Fibroblast of upper back skin (primary cell): Measurements from ENCODE around the gene ASB9.
"Not testable (repeated sequence)": the region's sequence is repeated elsewhere in the genome, so short reads cannot be mapped to it uniquely, and the experiment has no call there.

ENCODE experiments used
- DNase-seq: peaks from one replicate; pipeline ENCODE4 v3.0.0-alpha.2; 2013

ASB9 gene

DNA sequence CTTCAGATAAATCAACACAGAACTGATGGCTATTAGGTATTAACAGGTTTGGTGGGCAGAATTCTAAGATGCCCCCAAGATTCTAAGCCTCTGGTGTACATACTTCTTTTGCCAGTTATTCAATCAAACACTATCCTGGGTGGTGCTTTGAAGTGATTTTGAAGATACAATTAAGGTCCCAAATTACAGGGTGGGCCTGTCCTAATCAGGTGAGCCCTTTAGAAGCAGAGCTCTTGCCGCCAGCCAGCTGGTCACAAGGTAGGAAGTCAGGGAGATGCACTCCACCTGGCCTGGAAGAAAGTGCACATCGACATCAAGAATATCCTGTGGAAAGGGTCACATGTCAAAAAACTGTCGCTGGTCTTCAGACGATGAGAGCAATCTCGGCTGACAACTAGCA lies 29.5 kb downstream of the ASB9 start:
- DNase-seq, result no peak

DNA sequence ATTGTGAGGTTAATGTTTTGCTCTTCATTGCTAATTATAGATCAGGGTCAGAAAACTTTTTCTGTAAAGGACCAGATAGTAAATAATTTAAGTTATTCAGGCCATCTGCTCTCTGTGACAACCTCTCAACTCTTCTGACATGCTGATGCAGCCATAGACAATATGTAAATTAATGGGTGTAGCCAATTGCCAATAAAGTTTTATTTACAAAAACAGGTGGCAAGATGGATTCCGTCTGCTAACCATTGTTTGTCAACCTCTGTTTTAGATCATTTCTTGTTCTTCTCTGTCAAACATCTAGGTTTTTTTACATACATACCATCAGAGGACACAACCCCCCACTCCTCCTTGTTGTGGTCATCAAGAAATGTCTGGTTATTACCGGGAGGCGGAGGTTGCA lies 33.7 kb downstream of the ASB9 start:
- no peak for DNase-seq

DNA sequence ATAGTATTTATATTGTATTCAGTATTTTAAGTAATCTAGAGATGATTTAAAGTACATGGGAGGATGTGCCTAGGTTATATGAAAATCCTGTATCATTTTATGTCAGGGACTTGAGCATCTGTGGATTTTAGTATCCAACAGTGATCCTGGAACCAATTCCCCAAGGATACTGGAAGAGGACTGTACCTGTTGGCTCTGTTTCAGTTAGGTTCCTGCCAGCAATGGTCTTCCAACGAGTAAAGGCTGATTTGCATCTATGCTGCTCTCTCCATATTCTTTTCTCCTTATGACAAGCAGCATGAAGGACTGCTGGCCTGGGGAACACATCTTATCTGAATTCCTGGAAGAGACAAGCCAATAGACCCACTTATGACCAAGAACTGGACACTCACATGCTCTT lies 34.9 kb downstream of the ASB9 start:
- DNase-seq, result no peak

DNA sequence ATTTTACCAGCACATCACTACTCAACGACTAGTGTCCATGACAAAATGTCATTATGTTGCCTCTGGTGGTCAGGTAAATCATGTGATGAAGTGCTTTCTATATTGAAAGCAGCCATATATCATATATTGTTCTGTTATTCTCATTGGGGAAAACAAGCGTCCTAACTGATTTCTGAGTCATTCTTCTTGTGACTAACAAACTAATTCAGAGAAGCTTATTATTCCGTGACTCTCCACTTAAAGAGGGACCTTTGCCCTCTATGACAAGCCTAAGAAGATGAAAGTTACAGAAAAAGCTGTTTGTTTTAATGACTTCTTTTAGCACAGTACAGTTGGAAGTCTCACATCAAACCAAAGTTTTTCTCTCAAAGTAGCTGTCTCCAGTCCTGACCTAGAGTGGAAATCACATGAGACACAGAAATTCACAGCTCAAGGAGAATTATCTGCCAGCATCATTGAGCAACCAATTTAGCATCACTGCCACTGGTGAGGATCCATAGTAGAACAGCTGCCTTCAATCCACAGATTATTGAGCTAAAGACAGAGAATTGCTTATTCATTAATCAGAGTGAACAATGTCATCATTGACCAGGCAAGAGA lies 36.4 kb downstream of the ASB9 start:
- no peak for DNase-seq

DNA sequence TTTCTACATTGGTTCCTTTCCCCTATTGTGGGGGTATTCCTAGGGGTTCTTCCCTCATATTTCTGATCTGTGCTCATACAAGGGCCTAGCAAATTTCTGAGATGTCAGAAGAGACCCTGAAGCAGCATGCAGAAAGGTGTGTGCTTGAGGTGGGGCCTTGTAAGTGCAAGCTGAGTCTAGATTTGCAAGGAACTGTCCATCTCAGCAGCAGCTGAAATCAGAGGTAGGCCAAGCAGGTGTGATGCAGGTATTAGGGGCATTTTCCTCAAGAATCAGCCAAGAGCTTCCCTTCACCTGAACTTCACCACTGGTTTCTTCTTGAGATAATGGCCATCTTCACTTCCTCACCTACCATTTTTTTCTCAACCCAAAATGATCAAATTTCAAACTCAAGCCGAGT lies 45.1 kb downstream of the ASB9 start:
- no peak for DNase-seq

DNA sequence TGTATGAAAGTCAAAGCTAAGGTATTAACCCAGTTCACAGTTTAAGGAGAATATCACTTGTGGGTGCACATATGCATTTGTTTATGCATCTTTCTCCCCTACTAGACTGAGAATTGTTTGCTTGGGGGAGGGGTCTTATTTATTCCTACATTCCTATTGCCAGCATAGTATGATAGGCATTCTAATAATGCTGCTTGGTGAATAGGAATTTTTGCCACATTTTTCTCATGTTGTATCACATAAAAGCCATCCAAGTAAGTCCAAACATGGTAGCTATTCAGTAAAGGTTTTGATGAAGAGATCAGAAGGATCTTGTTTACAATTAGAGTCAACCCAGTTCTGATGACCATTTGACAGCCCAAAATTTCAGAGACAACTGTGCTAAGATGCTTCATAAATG lies 48.6 kb downstream of the ASB9 start:
- peak; percentile 7 for DNase-seq

DNA sequence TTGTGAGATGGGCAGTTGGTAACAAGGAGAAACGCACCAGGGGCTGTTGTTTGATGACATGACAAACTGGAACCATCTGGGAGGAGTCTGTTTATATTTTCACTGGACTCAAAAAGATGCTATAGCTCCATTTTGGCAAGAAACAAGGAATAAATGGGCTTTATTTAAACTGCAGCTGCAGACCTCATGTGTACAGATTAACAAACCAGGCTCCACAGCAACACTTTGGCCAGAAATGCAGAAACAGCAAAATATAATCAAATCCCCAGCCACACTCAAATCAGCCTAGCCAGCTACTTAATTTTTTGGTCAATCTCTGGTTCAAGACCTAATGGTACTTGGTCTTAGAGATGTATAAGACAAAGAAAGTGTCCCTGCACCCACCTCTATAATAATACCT lies 52.7 kb downstream of the ASB9 start:
- DNase-seq, result no peak

DNA sequence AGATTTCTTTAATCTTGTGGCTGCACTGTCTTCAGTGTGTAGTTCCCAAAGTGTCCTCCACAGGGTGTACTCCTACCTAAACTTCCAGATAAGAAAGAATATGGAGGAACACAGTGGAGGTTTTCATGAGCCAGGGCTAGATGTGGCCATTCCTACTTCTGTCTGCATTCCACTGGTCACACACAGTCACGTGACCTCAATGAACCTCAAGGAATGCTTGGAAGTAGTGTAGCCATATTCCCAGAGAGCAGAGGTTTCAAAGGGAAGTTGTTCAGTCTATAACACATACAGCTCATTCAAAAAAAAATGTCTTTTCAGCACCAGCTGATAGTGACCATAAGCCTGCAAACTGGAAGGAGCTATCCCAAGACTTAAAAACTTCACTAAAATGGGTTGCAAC lies 53.6 kb downstream of the ASB9 start:
- no peak for DNase-seq

DNA sequence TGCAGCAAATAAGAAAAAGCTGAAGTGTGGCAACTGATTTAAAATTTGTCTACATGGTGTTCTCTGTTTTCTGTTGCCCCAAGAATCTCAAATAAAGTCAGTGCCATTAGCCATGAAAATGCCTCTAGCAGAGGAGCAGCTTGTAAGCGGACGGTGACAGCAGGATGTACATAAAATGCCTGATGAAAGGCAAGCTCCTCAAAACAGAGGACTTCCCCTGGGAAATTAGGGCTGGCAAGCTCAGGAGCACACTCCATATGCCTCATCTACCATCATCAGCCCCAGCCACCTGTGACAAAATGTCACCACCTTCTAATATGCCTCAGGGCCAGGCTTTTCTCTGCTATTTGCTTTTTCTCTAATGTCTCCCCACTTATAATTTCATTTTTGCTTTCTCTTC lies 54.5 kb downstream of the ASB9 start:
- no peak for DNase-seq

DNA sequence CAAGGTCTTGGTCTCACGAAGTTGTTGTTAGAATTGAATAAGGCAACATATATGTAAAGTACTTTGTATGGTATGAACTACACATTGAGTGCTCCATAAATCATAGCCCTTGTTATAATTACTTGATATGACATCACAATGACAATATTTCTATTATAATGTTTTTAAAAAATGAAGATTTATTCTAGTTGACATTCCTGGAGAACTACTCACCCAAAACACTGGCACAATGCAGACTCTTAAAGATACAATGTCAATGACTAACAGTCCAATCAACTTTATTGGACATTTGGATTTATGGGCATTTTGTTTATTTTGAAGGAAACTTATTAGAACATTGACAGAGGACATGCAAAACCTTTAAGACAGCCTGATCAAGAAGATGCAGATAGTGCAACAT lies 55.3 kb downstream of the ASB9 start:
- DNase-seq, result no peak

DNA sequence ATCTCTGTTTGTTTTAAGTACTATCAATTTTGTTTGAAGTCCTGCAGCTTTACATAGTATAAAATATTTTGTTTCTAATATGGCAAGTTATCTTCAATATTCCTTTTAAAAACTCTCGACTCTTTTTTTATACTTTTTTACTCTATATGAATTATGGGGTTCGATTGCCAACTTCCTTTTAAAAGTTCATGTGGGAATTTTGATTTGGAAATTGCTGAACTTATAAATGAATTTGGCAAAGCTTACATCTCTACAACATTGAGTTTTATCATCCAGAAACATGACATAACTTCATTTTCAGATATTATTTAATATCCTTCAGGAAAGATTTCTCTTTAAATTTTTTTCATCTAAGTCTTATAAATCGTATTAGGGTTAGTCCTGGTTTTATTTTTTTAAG lies 60.8 kb downstream of the ASB9 start:
- no peak for DNase-seq

DNA sequence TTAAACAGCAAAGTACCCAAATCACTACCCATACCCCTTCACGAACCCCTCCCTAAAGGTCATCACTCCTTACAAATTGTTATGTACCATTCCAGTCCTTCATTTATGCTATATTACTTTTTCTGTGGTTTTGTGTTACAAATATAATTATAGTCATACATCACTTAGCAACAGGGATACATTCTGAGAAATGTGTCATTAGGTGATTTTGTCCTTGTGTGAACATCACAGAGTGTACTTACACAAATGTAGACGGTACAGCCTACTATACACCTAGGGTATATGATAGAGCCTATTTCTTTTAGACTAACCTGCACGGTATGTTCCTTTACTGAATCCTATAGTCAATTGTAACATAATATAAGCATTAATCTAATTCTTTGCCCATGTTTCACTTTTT lies 61.9 kb downstream of the ASB9 start:
- no peak for DNase-seq

DNA sequence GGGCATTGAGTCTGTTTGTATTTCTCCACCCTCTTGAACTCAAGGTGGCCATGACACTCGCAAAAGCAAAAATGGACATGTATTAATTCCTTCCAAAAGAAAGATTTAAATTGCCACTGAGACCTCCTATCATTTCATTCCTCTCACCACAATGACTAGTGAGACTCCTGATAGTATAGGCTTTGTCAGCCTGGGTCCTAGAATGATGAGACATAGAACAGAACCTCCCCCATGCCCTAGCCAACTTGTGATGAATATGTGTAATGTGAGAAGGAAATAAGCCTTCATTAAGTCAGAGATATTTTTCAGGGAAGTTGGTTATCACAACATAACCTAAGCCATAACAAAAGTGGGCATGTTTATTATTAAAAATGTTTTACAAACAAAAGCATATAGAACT lies 62.5 kb downstream of the ASB9 start:
- no peak for DNase-seq

DNA sequence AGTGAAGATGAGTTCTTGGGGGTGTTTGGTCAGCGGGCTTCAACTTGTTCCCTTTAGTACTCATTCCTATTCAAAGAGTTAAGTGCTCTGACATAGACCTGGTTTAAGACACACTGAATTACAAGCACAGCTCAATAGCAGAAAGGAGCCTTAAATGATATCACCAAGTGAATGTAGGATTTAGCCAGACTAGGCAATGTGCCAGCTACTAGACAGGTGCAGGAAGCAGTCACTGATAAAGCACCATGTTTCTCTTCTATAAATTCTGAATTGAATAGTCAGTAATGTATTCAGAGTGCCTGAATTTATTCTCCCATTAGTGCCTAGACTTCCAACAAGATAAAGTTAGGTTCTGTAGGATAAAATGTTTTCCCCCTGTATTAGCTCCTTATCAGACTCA lies 63.6 kb downstream of the ASB9 start:
- DNase-seq, result no peak

DNA sequence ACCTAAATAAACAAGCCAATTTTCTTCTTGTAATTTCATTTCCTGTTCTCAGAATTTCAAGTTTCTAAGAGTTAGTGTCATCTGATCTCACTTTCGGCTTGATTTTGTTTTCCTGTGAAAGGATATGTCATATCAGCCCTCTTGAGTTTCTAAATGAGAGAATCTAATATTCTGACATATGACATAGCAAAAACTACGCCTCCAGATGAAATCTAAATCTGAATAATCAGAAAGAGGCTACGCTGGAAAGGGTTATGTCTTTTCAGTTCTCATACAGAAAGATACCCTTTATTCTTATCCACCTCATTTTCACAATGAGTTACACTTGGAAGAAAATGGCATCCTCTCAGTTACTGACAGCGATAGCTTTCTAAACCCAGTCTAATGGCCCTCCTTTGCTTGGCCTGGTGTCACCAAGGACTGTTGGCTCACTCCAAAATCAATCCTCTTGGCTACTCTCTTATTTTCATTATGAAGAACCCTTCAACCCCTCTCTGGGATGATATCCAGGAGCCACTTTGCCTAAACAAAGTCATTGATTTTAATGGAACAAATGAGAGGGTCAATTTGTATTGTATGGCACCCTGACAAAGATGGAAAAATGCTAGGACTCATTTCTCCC lies 65.6 kb downstream of the ASB9 start:
- DNase-seq, result no peak

DNA sequence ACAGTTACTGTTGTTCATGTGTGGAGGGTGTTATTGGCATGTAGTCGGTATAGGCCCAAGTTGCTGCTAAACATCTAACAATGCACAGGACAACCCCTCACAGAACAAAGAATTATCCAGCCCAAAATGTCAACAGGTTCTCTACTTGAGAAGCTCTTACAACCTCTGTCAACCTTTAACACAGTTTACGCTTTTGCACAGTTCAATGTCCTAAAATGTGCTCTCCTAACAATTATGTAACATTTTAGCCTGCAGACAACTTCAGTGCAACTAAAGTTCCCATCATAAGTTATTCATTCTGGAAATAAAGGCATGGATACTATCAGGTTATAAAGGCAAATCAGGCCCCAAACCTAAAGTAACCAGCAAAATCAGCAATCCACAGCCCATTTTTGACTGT lies 66.2 kb downstream of the ASB9 start:
- DNase-seq, result no peak

DNA sequence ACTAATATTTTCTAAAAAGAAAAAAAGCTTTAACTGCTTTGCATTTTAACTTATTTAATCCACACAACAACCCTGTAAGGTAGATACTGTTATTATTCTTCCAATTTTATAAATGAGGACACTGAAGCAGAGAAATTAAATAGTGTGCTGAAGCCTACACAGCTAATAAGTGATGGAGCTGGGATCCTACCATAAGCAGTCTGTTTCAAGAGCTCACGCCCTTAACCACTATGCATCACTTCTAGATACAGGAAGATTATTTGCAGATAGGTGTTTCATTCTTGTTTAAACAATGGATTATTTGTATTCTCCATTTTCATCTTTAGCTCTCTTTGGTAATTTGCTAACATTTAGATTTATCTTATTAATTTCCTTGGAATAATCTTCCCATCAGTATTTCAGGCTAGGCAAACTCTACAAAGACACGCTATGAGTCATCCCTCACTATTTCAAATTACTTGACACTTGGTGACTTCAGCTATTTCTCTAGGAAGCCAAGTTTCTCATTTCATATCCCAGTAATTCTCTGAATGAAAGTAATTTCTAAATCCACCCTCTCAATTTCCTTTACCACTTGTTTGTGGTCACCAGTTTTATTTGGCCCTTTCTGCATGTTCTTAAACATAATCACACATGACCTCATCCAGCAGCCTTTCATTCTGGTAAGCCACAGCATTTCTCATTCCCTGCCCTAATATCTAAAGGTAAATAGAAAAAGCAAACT lies 67.3 kb downstream of the ASB9 start:
- peak; percentile 83 for DNase-seq

DNA sequence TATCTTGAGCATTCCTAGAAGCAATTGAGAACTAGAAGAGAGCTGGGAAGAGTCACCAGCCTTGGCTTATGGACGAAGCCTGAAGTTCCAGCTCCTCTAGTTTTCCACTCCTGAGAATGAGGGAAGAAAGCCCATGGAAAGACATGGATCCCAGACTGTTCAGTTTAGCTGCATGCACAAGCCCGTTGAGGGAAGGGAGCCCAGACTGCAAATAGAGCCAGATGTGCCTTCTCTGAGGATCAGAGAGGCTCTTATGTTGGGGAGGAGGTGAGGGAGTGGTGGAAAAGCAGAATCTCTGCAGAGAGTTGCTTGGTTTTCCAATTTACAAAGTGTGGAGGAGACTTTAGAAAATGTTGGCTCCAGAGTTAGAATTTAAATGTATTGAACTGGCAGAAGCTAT lies 69.0 kb downstream of the ASB9 start:
- DNase-seq, result no peak

DNA sequence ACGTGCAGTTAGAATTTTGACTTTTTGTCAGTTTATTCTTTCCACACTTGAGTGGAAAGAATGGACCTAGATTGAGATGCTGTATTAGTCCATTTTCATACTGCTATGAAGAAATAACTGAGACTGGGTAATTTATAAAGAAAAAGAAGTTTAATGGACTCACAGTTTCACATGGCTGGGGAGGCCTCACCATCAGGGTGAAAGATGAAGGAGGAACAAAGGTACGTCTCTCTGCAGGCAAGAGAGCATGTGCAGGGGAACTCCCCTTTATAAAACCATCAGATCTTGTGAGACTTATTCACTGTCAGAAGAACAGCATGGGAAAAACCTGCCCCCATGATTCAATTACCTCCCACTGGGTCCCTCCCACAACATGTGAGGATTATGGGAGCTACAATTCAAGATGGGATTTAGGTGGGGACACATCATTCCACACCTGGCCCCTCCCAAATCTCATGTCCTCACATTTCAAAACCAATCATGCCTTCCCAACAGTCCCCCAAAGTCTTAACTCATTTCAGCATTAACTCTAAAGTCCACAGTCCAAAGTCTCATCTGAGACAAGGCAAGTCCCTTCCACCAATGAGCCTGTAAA lies 71.2 kb downstream of the ASB9 start:
- not testable (repeated sequence) for DNase-seq

DNA sequence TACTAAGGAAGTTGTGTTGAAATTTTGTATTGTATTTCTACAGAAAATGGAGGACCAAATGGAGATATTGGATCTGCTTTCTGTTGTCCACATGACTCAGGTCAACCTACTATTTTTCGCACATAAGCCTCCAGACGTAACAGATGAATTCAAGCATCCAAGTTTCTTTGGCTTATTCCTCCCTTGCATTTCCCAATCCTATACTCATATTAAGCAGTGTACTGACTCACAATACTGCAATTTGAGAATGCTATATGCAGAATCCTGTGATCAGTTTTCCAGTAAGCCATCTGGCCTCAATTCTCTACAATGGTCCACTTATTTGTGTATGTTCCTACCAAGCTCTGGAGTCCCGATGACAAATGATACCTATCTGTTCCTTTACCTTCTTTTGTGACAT lies 75.7 kb downstream of the ASB9 start:
- DNase-seq, result peak; percentile 56
